ENCODE data around the gene OR2W1.

OR2W1 gene
- total RNA-seq, result 0 reads per million in 4 donors

GRCh38 chr6:29045075-29045474, at the start of gene OR2W1:
TSS of gene OR2W1 (minus strand) at chr6:29045175. CDS start at chr6:29045175, 0 bp downstream.
- no peak for DNase-seq

- DNase-seq, result no peak
Measured at GRCh38 chr6:29092957-29093356, 48.0 kb upstream of the OR2W1 start.

GRCh38 chr6:29087213-29087612, 42.2 kb upstream of the OR2W1 start, which contains the start of gene OR2B3:
TSS of gene OR2B3 (minus strand) at chr6:29087313. CDS start at chr6:29087248, 65 bp downstream.
- DNase-seq, result no peak

- DNase-seq, result no peak
Measured at GRCh38 chr6:29082457-29082856, 37.5 kb upstream of the OR2W1 start.

GRCh38 chr6:29081312-29081711, 36.3 kb upstream of the OR2W1 start:
- no peak for DNase-seq

- DNase-seq, result no peak
Measured at GRCh38 chr6:29079203-29079602, 34.2 kb upstream of the OR2W1 start.

GRCh38 chr6:29071831-29072723, 27.1 kb upstream of the OR2W1 start:
- peak in 1 of 5 donors; percentile 2 for DNase-seq

GRCh38 chr6:29051680-29052079, 6.7 kb upstream of the OR2W1 start:
- DNase-seq, result no peak

GRCh38 chr6:29035951-29036350, 9.0 kb downstream of the OR2W1 start:
- no peak for DNase-seq

- no peak for DNase-seq
Measured at GRCh38 chr6:29028821-29029220, 16.2 kb downstream of the OR2W1 start.

- no peak for DNase-seq
Measured at GRCh38 chr6:29025927-29026585, 18.9 kb downstream of the OR2W1 start.

GRCh38 chr6:29021434-29021833, 23.5 kb downstream of the OR2W1 start:
- no peak for DNase-seq

GRCh38 chr6:29019629-29020028, 25.3 kb downstream of the OR2W1 start:
- DNase-seq, result no peak

- DNase-seq, result no peak
Measured at GRCh38 chr6:29017428-29017802, 27.6 kb downstream of the OR2W1 start.

GRCh38 chr6:29016559-29017427, 28.2 kb downstream of the OR2W1 start:
- peak; percentile 54 to 85 (median 75) for DNase-seq

GRCh38 chr6:29014729-29015608, 30.0 kb downstream of the OR2W1 start:
- DNase-seq, result no peak

GRCh38 chr6:29011276-29011734, 33.7 kb downstream of the OR2W1 start:
- peak in 4 of 5 donors; percentile 16 to 43 (median 32) for DNase-seq

- no peak for DNase-seq
Measured at GRCh38 chr6:29009358-29009757, 35.6 kb downstream of the OR2W1 start.

GRCh38 chr6:29008089-29008488, 36.9 kb downstream of the OR2W1 start:
- no peak for DNase-seq

GRCh38 chr6:29005183-29005885, 39.6 kb downstream of the OR2W1 start, which contains the start of gene ZNF311:
TSS of gene ZNF311 (minus strand) at chr6:29005315. CDS start at chr6:29003954, 1,361 bp downstream.
- peak in 1 of 5 donors; percentile 80 for DNase-seq

Measured in T-helper 1 cell (primary cell).